GM18505 (cell line): Measurements from ENCODE around the gene TAF4B.

Source experiments
- ATAC-seq: cut with Tn5 transposase; IDR thresholded peaks from one replicate; pipeline ENCODE4 v1.9.1; 2021; ENCODE audit not compliant: unreplicated experiment
- POLR2A ChIP-seq: IDR thresholded peaks from 4 replicates; pipeline ENCODE4 v1.6.1; 2011; ENCODE audit warnings: borderline replicate concordance; ENCODE audit not compliant: insufficient read depth, insufficient read length; ENCODE audit errors: extremely low read depth

The TAF4B gene

GRCh38 chr18:26304511-26304910 lies 78.3 kb downstream of the TAF4B start:
- no peak for TF ChIP-seq POLR2A
- ATAC-seq: no peak

GRCh38 chr18:26307161-26307773 lies 81.0 kb downstream of the TAF4B start:
- no peak for ATAC-seq
- no peak for TF ChIP-seq POLR2A

- no peak for ATAC-seq
- TF ChIP-seq POLR2A: no peak
Measured at GRCh38 chr18:26309281-26309680, 83.0 kb downstream of the TAF4B start.

- no peak for ATAC-seq
- no peak for TF ChIP-seq POLR2A
Measured at GRCh38 chr18:26312199-26312598, 86.0 kb downstream of the TAF4B start.

GRCh38 chr18:26317398-26317797 lies 91.2 kb downstream of the TAF4B start:
- no peak for ATAC-seq

GRCh38 chr18:26320686-26321085 lies 94.4 kb downstream of the TAF4B start:
- no peak for ATAC-seq
- TF ChIP-seq POLR2A: no peak

More at GRCh38 chr18:26317398-26317797, 91.2 kb downstream of the TAF4B start:
- TF ChIP-seq POLR2A: no peak

- TF ChIP-seq POLR2A: no peak
- no peak for ATAC-seq
Measured at GRCh38 chr18:26322890-26323653, 96.8 kb downstream of the TAF4B start.

- ATAC-seq: no peak
- TF ChIP-seq POLR2A: no peak
Measured at GRCh38 chr18:26325771-26326170, 99.5 kb downstream of the TAF4B start.

GRCh38 chr18:26327062-26327461 lies 100.8 kb downstream of the TAF4B start:
- ATAC-seq: no peak
- TF ChIP-seq POLR2A: no peak

GRCh38 chr18:26332991-26333390 lies 106.7 kb downstream of the TAF4B start:
- ATAC-seq: no peak
- no peak for TF ChIP-seq POLR2A

- no peak for ATAC-seq
Measured at GRCh38 chr18:26335156-26335555, 108.9 kb downstream of the TAF4B start.

GRCh38 chr18:26335571-26336487 lies 109.6 kb downstream of the TAF4B start:
- no peak for TF ChIP-seq POLR2A

More at GRCh38 chr18:26335156-26335555, 108.9 kb downstream of the TAF4B start:
- no peak for TF ChIP-seq POLR2A

GRCh38 chr18:26336572-26336971 lies 110.3 kb downstream of the TAF4B start:
- ATAC-seq: no peak
- no peak for TF ChIP-seq POLR2A

More at GRCh38 chr18:26335571-26336487, 109.6 kb downstream of the TAF4B start:
- ATAC-seq: no peak
